NCI-H510A treated with DMSO at 0.1 percent for 48 hours (cell line): ENCODE data around the gene ANXA2R.

Experiments
- DNase-seq: peaks from one replicate; lab custom pipeline; 2025; lab: John Stamatoyannopoulos, UW

ANXA2R gene

DNA sequence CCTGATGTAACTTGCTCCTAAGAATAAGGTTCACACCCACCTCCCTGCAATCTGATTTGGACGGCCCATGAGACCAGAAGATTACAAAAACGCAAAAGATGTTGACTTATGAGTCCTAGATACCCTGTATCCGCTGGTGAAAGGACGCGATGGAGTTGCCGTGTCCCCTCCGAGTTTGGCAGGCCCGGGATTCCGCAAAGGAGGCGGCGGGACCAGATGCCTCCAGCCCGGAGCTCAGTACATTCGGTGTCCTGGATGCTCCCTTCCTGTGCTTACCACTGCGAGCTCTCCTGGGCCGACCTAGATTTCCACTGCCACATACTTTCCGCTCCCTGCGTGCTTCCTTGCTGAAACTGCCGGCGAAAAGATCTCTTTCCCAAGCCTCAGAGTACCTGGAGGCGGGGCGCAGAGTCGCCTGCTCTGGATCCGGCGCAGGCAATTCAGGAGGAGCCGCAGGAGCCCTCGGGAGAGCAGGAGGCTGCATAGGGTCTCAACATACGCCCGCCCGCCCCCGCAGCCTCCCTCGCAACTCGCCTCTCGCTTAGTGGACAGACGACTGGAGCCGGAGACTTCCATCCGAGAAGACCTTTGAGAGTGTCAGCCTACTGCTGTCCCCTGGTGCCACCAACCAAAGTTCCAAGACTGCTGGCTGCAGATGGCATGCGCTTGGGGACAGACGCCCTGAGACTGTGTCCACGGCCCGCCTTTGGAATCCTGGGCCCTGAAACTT lies 39.8 kb downstream of the ANXA2R start:
- no peak for DNase-seq

DNA sequence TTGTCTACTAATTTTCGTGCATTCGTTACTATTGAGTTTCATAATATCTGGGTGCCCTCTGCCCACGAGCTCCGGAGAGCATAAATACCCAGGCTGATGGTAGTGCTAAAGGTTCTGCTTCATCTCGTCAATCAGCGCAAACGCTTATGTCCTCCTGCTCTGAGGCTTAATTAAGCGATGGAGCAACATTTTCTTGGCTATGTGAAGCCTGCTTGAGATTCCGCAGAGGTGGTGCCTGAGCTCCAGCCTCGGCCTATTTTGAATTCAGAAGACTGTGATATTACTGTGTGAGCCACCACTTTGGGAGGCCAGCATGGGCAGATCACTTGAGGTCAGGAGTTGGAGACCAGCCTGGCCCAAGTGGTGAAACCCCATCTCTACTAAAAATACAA lies 44.8 kb downstream of the ANXA2R start:
- DNase-seq: no peak

DNA sequence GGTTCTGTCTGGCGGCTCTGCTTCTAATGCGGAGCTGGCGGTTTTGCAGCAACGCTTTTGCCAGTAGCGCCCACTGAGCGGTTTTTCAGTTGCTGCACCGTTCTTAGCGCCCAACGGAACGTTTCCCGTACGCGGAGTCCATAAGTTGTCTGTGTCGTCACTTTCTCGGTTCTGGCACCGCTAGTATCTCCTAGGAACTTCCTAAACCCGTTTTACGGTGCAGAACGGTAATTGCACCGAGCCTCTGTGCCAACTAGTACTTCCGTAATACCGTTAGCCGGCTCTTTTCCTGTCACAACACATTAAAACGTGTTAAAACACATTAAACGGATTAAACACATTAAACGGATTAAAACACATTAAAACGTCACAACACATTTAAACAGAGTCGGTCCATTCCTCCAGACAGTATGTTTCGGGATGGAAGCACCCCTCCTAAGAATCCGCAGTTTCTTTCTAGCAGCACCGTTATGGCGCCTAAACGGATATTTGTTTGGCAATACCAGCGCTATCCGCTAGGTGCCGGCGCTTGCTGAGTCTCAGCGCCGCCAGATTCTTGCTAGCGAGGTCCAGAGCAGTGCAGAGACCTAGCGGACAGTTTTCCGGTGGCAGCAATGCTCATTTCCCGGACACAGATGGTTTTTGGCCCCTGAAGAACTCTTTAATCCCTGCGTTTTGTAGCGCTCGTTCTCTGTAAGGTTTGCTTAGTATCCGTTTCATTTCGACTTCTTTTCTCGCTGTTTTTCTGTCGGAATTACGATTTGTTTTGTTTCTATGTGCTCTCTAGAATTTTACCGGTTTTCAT lies 45.4 kb downstream of the ANXA2R start:
- DNase-seq: peak; percentile 22

DNA sequence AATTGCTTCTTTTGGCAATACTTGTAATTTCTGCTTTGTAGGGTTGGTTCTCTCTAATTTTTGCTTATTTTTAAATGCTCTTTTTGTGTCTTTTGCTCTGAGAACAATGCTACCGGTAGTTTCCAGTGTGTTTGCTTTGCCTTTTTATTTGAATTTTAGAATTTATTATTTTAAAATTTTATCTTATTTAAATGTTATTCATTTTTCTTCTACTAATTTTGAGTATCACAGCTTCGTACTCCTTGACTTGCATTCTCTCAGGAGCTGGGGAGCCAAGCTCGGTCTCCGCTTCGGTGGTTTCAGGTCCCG lies 45.9 kb downstream of the ANXA2R start:
- DNase-seq: no peak

DNA sequence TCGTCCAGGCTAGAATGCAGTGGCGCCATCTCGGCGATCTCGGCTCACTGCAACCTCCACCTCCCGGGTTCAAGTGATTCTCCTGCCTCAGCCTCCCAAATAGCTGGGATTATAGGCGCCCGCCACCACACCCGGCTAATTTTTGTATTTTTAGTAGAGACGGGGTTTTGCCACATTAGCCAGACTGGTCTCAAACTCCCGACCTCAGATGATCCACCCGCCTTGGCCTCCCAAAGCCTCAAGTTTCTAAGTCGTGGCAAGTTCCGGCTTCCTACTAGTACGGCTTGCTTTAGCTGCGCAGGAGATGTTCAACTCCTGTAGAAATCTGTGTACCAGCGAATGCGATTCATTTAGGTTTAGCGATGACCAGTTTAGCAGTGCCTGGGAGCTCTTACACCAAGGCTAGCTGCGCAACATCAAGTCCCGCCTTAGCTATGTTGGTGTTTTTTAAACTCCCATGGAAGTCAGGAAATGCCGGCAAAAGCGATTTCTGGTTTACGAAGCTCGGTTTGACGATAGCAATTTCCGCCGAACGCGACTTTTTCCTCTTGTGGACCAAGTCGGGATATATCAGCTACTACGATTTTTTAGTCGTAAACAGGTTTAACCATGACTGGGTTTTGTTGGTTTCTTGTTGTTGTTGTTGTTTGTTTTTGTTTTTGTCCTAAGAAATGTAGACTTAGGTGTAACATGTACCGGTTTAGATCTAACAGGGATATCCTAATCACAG lies 46.4 kb downstream of the ANXA2R start:
- no peak for DNase-seq

DNA sequence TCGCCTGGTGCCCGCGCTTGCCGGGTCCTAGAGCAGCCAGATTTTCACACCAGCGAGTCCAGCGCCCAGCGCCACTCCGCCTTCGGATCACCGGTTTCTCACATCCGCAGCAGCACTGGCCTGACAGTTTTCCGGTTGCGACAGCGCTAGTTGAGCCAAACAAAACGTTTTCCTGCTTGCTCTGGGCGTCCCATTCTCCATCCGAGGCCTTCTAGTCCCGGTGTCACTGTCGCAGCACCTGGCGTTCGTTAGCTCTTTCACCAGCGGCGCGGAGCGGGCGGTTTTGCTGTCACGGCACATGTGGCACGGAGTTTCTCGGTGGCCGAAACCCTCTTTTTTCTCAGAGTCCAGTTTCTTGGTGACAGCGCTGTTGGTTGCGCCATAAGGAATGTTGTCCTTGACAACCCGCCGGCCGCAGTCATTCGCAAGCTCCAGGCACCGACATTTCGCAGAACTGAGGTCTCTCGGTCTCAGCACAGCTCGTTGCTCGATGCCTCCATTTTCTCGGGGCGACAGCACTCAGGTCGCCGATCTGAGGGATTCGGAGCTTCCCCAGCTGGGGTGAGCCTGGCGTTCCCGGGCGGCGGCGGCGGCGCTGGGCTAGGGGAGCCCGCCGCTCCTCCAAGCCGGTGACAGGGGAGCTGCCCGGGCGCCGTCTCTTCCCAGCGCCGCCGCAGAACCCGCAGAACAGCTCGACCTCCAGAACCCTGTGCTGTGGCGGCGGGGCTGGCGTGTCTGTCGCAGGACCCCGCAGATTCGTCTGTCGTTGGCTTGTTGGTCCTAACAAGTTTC lies 47.8 kb downstream of the ANXA2R start:
- peak; percentile 63 for DNase-seq

DNA sequence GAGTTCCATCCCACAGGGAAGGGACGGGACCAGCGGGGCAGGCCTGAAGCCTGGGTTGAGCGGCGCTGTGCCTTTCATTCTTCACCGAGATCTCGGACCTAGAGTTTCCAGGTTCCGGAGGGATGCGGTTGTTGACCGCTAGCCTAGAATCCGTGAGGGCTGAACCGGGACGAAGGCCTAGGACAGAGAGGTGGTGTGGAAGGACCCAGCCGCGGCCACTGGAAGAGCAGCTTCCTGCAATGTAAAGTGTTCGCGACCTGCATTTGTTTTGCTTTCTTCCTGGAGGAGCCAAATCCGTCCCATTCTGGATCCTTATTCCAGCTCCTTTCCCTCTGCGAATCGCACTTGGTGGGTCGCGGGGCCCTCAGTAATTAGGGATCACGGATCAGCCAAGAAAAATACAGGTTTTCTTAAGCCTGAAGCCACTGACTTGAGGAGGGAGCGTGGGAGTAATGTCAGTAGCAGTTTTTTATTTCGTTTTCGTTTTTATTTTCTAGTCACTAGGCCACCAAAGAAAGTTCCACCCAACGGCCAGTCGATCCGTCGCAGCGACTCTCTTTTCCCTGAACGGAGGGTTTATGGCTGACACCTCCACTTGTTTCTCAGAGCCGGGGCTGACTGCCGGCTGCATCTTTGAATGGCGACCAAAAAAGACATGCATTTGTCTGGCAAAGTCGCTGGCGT lies 48.6 kb downstream of the ANXA2R start:
- DNase-seq: no peak

DNA sequence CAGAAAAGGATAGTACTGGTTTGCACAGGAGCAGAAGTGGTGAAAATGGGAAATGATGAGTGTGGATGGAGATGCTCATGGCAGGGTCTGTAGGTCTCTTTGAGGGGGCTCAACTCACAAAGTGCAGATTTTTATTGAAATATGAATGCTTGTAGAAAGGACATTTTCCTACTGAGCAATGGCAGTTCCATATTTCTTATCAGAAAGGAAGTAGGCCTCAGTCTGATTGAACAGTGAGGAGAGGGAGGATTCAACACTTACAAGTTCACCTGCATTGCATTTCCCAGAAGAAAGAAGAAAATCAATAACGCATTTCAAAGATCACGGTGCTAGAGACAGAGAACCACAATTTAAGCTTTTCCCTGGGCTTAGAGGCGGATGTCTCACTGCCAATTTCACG lies 49.2 kb downstream of the ANXA2R start:
- DNase-seq: no peak
